ENCODE results near the gene CPEB2.

Gene CPEB2

GRCh38 chr4:15110120-15110571 is 107.9 kb downstream of the CPEB2 start:
- ChIA-PET CTCF (no interaction called here), POLR2A (no interaction called here)
- no peak for DNase-seq
- Histone ChIP-seq H3K36me3 (ENCODE audit: control insufficient read depth in 4 of 4, insufficient read depth in 4 of 4, low read length in 3 of 4) (no peaks in the 10 kb centered on the region), H3K4me3 (ENCODE audit: control insufficient read depth in 1 of 7, extremely low read depth in 1 of 7, insufficient read depth in 4 of 7, low read depth in 2 of 7, low read length in 6 of 7) (no peak overlapping the region), H3K27ac (ENCODE audit: insufficient read depth in 1 of 2, low read depth in 1 of 2, low read length in 2 of 2, poor library complexity in 1 of 2, severe bottlenecking in 2 of 2) (no peak overlapping the region), H3K4me1 (ENCODE audit: control extremely low read depth in 1 of 4, control insufficient read depth in 4 of 4, insufficient read depth in 4 of 4, low read length in 3 of 4) (no peaks in the 10 kb centered on the region), H3K27me3 (replicated peaks in 2 of 5; ENCODE audit: control insufficient read depth in 4 of 5, insufficient read depth in 5 of 5, low read length in 4 of 5) (no peaks in the 10 kb centered on the region), H3K9me3 (ENCODE audit: control extremely low read depth in 1 of 5, control insufficient read depth in 4 of 5, insufficient read depth in 2 of 5, low read depth in 1 of 5, low read length in 4 of 5) (no peaks in the 10 kb centered on the region)

- Histone ChIP-seq H3K9me3 (ENCODE audit: control extremely low read depth in 1 of 5, control insufficient read depth in 4 of 5, insufficient read depth in 2 of 5, low read depth in 1 of 5, low read length in 4 of 5) (peaks cover 0 to 2% (median 0%) of the 10 kb centered on the region in 5 experiments), H3K27me3 (replicated peaks in 2 of 5; ENCODE audit: control insufficient read depth in 4 of 5, insufficient read depth in 5 of 5, low read length in 4 of 5) (no peaks in the 10 kb centered on the region), H3K4me1 (ENCODE audit: control extremely low read depth in 1 of 4, control insufficient read depth in 4 of 4, insufficient read depth in 4 of 4, low read length in 3 of 4) (no peaks in the 10 kb centered on the region), H3K4me3 (ENCODE audit: control insufficient read depth in 1 of 7, extremely low read depth in 1 of 7, insufficient read depth in 4 of 7, low read depth in 2 of 7, low read length in 6 of 7) (no peak overlapping the region), H3K36me3 (ENCODE audit: control insufficient read depth in 4 of 4, insufficient read depth in 4 of 4, low read length in 3 of 4) (no peaks in the 10 kb centered on the region), H3K27ac (ENCODE audit: insufficient read depth in 1 of 2, low read depth in 1 of 2, low read length in 2 of 2, poor library complexity in 1 of 2, severe bottlenecking in 2 of 2) (no peak overlapping the region)
- no CpG with 5 or more reads among the region's 2 CpGs for WGBS (ENCODE audit: insufficient coverage)
- ChIA-PET CTCF (interaction anchor here (0.8 to 1.2 kb wide), 2 partner anchors 19 to 341 kb away, joined by 3 read pairs; no protein-coding TSS in a partner anchor), POLR2A (no interaction called here)
- no peak for DNase-seq
These were observed 114.3 kb downstream of the CPEB2 start for GRCh38 chr4:15116509-15117079.

GRCh38 chr4:15117270-15117946 is 115.1 kb downstream of the CPEB2 start:
- POLR2A ChIA-PET: no interaction called here
- H3K36me3 ChIP-seq (ENCODE audit: control insufficient read depth in 4 of 4, insufficient read depth in 4 of 4, low read length in 3 of 4): no peaks in the 10 kb centered on the region
- CTCF ChIA-PET: interaction anchor here (0.8 to 1.2 kb wide), 2 partner anchors 20 to 340 kb away, joined by 3 read pairs; no protein-coding TSS in a partner anchor
- no peak overlapping the region for H3K27ac ChIP-seq (ENCODE audit: insufficient read depth in 1 of 2, low read depth in 1 of 2, low read length in 2 of 2, poor library complexity in 1 of 2, severe bottlenecking in 2 of 2)
- 80% methylated on average over 2 of the region's 3 CpGs for WGBS (ENCODE audit: insufficient coverage)
- no peaks in the 10 kb centered on the region for H3K27me3 ChIP-seq (replicated peaks in 2 of 5; ENCODE audit: control insufficient read depth in 4 of 5, insufficient read depth in 5 of 5, low read length in 4 of 5)
- H3K4me3 ChIP-seq (ENCODE audit: control insufficient read depth in 1 of 7, extremely low read depth in 1 of 7, insufficient read depth in 4 of 7, low read depth in 2 of 7, low read length in 6 of 7): no peak overlapping the region
- peaks cover 0 to 6% (median 2%) of the 10 kb centered on the region in 5 experiments for H3K9me3 ChIP-seq (ENCODE audit: control extremely low read depth in 1 of 5, control insufficient read depth in 4 of 5, insufficient read depth in 2 of 5, low read depth in 1 of 5, low read length in 4 of 5)
- DNase-seq: no peak
- H3K4me1 ChIP-seq (ENCODE audit: control extremely low read depth in 1 of 4, control insufficient read depth in 4 of 4, insufficient read depth in 4 of 4, low read length in 3 of 4): no peaks in the 10 kb centered on the region

- POLR2A ChIA-PET: no interaction called here
- 72% methylated on average over 4 of the region's 4 CpGs for WGBS (ENCODE audit: insufficient coverage)
These were observed 116.0 kb downstream of the CPEB2 start for GRCh38 chr4:15118292-15118691.

More at GRCh38 chr4:15118292-15118691, 116.0 kb downstream of the CPEB2 start:
- CTCF ChIA-PET: no interaction called here
- no peaks in the 10 kb centered on the region for H3K4me1 ChIP-seq (ENCODE audit: control extremely low read depth in 1 of 4, control insufficient read depth in 4 of 4, insufficient read depth in 4 of 4, low read length in 3 of 4)
- no peaks in the 10 kb centered on the region for H3K36me3 ChIP-seq (ENCODE audit: control insufficient read depth in 4 of 4, insufficient read depth in 4 of 4, low read length in 3 of 4)
- no peak overlapping the region for H3K27ac ChIP-seq (ENCODE audit: insufficient read depth in 1 of 2, low read depth in 1 of 2, low read length in 2 of 2, poor library complexity in 1 of 2, severe bottlenecking in 2 of 2)
- H3K9me3 ChIP-seq (ENCODE audit: control extremely low read depth in 1 of 5, control insufficient read depth in 4 of 5, insufficient read depth in 2 of 5, low read depth in 1 of 5, low read length in 4 of 5): peaks cover 0 to 6% (median 2%) of the 10 kb centered on the region in 5 experiments
- DNase-seq: no peak
- H3K4me3 ChIP-seq (ENCODE audit: control insufficient read depth in 1 of 7, extremely low read depth in 1 of 7, insufficient read depth in 4 of 7, low read depth in 2 of 7, low read length in 6 of 7): no peak overlapping the region
- no peaks in the 10 kb centered on the region for H3K27me3 ChIP-seq (replicated peaks in 2 of 5; ENCODE audit: control insufficient read depth in 4 of 5, insufficient read depth in 5 of 5, low read length in 4 of 5)
